ENCODE results near the gene DCK. TPM values are rescaled to one million over a fixed set of nuclear protein-coding genes. Genes with fewer than 3 reads are reported as not detected.
"Not testable (repeated sequence)": the region's sequence is repeated elsewhere in the genome, so short reads cannot be mapped to it uniquely, and the experiment has no call there.

The DCK gene
- total RNA-seq, 1 donor: 20.7 TPM

DNA sequence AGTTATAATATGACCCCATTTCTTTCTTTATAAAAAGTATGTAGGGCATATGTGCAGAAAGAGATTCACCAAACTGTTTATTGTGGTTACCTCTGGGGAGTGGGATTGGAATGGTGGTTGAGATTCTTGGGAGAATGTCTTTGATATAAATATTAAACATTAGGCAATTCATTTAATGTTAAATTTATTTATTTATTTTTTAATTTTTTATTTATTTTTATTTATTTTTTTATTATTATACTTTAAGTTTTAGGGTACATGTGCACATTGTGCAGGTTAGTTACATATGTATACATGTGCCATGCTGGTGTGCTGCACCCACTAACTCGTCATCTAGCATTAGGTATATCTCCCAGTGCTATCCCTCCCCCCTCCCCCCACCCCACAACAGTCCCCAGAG, 60.2 kb downstream of the DCK start:
- not testable (repeated sequence) for DNase-seq (ENCODE audit: low read depth in 2 of 3, low spot score in 2 of 3)

- DNase-seq (ENCODE audit: low read depth in 2 of 3, low spot score in 2 of 3): not testable (repeated sequence)
These were observed 66.1 kb downstream of the DCK start for GRCh38 chr4:71059573-71059972.

DNA sequence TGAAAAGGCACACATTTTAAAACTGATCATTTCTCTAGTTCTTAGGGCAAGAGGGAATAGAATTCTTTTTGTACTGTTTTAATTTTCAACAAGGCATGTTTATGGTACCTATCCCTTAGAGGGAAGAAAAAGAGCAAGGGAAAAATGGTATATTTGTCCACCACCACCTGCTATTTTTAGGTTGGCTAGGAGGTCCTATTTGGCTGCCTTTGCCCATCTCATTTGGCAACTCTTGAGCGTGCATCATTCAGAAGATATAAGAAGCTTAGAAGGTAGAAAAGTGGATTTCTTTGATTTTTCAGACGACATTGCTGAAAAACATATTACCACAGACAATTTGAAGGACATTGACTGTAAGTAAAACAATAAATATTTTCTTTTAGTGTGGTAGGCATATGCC, 69.0 kb downstream of the DCK start:
- no peak for DNase-seq (ENCODE audit: low read depth in 2 of 3, low spot score in 2 of 3)

DNA sequence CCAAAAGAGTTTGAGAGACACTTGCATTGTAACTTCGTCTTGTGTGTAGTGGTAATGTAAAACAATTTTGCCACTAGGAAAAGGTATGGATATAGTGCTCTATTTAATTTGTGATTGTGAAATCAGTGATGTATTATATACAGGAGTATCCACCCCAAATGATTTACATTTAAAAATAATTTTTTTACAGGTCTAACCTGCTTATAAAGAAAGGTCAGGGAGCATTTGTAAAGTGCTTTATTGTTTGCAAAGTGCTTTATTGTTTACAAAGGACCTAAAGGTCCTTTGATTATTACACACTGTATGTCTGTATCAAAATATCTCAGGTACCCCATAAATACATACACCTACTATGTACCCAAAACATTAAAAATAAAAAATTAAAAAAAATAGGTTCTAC, 70.3 kb downstream of the DCK start:
- no peak for DNase-seq (ENCODE audit: low read depth in 2 of 3, low spot score in 2 of 3)

GRCh38 chr4:71064521-71064920, 71.1 kb downstream of the DCK start:
- DNase-seq (ENCODE audit: low read depth in 2 of 3, low spot score in 2 of 3): no peak

DNA sequence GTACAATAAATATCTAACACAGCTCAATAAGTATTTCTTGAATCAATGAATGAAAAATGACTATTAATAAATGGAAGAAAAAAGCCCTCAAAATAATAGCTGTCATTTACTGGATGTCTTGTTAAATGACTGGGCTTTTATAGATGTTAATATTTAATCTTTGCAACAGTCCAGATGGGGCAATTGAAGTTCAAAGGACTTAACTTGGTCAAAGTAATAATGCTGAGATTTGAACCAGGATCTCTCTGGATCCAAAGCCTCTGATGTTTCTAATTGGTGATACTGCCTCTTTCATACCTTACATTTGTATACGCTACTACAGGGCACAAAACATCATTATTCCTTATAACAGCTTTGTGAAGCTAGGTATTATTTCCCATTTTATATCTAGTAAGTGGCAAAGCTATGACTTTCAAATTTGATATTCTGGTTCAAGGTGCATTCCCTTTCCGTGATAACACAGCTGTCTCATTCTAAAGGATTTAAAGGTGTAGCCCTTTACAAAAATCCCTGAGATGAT, 72.6 kb downstream of the DCK start:
- DNase-seq (ENCODE audit: low read depth in 2 of 3, low spot score in 2 of 3): no peak

DNA sequence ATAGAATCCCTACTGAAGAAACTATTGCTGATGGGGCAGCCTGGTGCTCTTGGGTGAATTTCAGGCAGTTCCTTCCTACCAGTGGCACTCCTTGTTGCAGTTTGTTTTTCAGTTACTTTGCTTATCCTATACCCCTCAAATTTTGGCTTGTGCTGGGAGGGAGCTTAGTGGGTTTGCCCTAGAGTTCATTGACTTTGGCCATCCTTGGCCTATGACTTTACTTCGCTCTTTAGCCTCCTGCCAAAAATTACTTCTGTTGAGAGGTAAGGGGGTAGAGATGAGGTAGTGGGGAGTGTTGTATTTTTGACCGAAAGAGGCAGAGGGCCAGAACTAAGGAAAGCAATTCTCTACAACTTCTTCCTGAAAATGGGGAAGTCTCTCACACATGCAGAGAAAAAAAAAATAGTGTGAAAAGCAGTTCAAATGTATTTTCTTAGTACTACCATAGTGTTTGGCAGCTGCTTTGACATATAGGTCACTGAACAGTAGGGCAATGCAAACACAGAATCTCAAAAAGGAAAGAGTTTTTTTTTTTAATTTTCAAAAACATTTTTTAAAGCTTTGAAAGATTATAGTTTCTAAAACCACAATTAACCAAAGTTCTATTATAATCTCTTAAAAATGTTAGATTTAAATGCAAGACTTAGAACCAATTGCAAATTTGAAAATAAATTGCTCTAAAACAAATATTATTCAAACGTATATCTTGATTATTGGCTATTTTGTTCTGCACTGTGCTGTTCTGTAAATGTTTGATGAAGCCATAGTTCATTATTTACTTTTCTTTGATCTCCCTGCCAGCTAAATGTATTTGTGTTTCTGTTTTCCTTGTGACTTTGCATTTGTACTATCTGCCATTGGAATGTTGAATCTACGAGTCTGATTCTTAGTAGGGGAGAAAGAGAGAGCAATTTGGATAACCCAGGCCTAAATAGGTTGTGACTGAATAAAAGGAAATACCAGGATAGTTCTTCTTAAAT, 73.6 kb downstream of the DCK start:
- peak in 1 of 3 donors; percentile 36 for DNase-seq (ENCODE audit: low read depth in 2 of 3, low spot score in 2 of 3)

DNA sequence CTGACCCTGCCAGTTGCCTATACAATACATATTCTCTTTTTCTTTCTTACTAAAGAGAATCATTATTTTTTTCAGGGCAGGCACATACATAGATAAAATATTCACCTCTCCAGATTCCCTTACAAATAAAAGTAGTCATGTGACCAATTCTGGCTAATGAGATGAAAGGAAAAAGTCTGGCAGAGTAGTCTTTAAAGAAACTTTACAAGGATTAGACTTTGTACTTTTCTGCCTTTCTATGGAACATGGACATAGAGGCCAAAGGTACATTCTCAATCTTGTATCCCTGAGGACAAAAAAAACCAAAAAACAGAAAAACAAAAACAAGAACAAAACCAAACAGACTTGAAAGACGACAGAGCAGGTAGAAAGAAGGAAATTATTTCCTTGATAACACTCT, 75.6 kb downstream of the DCK start:
- no peak for DNase-seq (ENCODE audit: low read depth in 2 of 3, low spot score in 2 of 3)

GRCh38 chr4:71070015-71070414, 76.6 kb downstream of the DCK start:
- no peak for DNase-seq (ENCODE audit: low read depth in 2 of 3, low spot score in 2 of 3)

DNA sequence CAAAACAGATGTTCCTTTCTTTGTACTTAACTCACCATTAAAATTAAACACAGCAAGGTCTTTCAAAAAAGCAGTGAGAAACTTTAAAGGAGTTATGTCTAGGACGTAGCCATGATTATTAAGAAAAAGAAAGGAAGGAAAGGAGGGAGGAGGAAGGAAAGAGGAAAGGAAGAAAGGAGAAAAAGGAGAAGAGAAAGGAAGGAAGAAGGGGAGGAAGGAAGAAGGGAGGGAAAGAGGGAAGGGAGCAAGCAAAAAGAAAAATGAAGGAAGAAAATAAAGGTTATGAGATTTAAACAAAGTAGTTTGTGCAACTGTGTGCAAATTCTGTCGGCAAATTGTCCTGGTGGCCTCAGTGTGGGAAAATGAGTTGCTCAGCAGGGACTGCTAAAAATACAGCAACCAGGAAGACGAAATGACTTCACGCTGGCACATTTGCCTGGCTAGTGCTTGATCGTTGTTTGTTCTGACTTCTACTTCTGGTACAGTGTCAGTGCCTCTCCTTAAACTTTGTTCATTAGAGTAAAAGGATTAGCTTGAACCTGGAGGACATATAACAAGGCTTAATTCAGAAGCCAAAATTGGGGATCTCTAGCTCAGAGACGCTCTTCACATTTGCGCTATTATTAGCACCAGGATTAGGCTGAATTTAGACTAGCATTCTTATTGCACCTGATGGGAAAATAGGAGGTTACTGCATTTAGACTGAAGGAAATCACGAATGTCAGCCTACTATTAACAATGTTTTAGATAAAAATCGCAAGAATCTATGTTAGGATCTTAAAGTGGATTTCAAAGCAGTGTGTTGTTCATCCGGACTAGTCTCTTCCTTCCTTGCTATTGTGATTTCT, 81.2 kb downstream of the DCK start:
- no peak for DNase-seq (ENCODE audit: low read depth in 2 of 3, low spot score in 2 of 3)

Other genes starting within 250 kb of the DCK start
- gene GRSF1, start 153.8 kb upstream of the DCK start, total RNA-seq: 29.4 TPM
- 4.8 TPM for gene MOB1B, start 91.3 kb upstream of the DCK start, total RNA-seq

All from hematopoietic multipotent progenitor cell (in vitro differentiated cells).